ENCODE data around the gene PERCC1. TPM values are rescaled to one million over a fixed set of nuclear protein-coding genes. Genes with fewer than 3 reads are reported as not detected.

PERCC1 gene
- total RNA-seq, 1 experiment from 2014 or later: not detected

GRCh38 chr16:1422076-1422475 lies 8.8 kb upstream of the PERCC1 start:
- peaks cover 5% of the 10 kb centered on the region; the same call in 1 of the 2 replicates for H3K9me3 ChIP-seq (replicated peaks)
- no peak overlapping the region for H3K27ac ChIP-seq
- no peak overlapping the region for H3K4me3 ChIP-seq
- DNase-seq (ENCODE audit: low read depth in 1 of 2, low spot score in 2 of 2): no peak
- no peaks in the 10 kb centered on the region for H3K27me3 ChIP-seq (replicated peaks)
- H3K36me3 ChIP-seq: peaks cover 23% of the 10 kb centered on the region
- H3K4me1 ChIP-seq (replicated peaks): peaks cover 8% of the 10 kb centered on the region

- Histone ChIP-seq H3K27me3 (replicated peaks) (no peaks in the 10 kb centered on the region), H3K36me3 (peaks cover 13% of the 10 kb centered on the region), H3K9me3 (replicated peaks) (peaks cover 5% of the 10 kb centered on the region; the same call in 1 of the 2 replicates), H3K4me3 (no peak overlapping the region), H3K4me1 (replicated peaks) (peaks cover 8% of the 10 kb centered on the region), H3K27ac (no peak overlapping the region)
- DNase-seq (ENCODE audit: low read depth in 1 of 2, low spot score in 2 of 2): no peak
Measured at GRCh38 chr16:1424028-1424427, 6.8 kb upstream of the PERCC1 start.

- Histone ChIP-seq H3K27me3 (replicated peaks) (peaks cover 5% of the 10 kb centered on the region; the same call in 1 of the 2 replicates), H3K27ac (no peak overlapping the region), H3K4me3 (no peak overlapping the region), H3K4me1 (replicated peaks) (no peaks in the 10 kb centered on the region; the same call in 1 of the 2 replicates), H3K36me3 (no peaks in the 10 kb centered on the region), H3K9me3 (replicated peaks) (peaks cover 5% of the 10 kb centered on the region; the same call in 1 of the 2 replicates)
- no peak for DNase-seq (ENCODE audit: low read depth in 1 of 2, low spot score in 2 of 2)
Measured at GRCh38 chr16:1425616-1426370, 5.1 kb upstream of the PERCC1 start.

- H3K36me3 ChIP-seq: no peaks in the 10 kb centered on the region
- no peak for DNase-seq (ENCODE audit: low read depth in 1 of 2, low spot score in 2 of 2)
- H3K4me3 ChIP-seq: no peak overlapping the region
- peaks cover 8% of the 10 kb centered on the region; the same call in 1 of the 2 replicates for H3K27me3 ChIP-seq (replicated peaks)
- no peak overlapping the region for H3K27ac ChIP-seq
- H3K4me1 ChIP-seq (replicated peaks): no peaks in the 10 kb centered on the region
- H3K9me3 ChIP-seq (replicated peaks): peaks cover 5% of the 10 kb centered on the region; the same call in 1 of the 2 replicates
Measured at GRCh38 chr16:1426734-1427471, 4.0 kb upstream of the PERCC1 start.

GRCh38 chr16:1427473-1428461 lies 3.1 kb upstream of the PERCC1 start:
- Histone ChIP-seq H3K4me1 (replicated peaks) (no peaks in the 10 kb centered on the region), H3K27ac (no peak overlapping the region), H3K9me3 (replicated peaks) (no peaks in the 10 kb centered on the region), H3K27me3 (replicated peaks) (peaks cover 16% of the 10 kb centered on the region; the same call in 1 of the 2 replicates), H3K36me3 (no peaks in the 10 kb centered on the region), H3K4me3 (no peak overlapping the region)
- no peak for DNase-seq (ENCODE audit: low read depth in 1 of 2, low spot score in 2 of 2)

- Histone ChIP-seq H3K9me3 (replicated peaks) (no peaks in the 10 kb centered on the region), H3K4me1 (replicated peaks) (no peaks in the 10 kb centered on the region)
- DNase-seq (ENCODE audit: low read depth in 1 of 2, low spot score in 2 of 2): no peak
Measured at GRCh38 chr16:1428511-1428910, 2.4 kb upstream of the PERCC1 start.

GRCh38 chr16:1429012-1429411 lies 1.9 kb upstream of the PERCC1 start:
- DNase-seq (ENCODE audit: low read depth in 1 of 2, low spot score in 2 of 2): no peak
- no peak overlapping the region for H3K27ac ChIP-seq
- no peaks in the 10 kb centered on the region for H3K4me1 ChIP-seq (replicated peaks)
- H3K4me3 ChIP-seq: no peak overlapping the region
- H3K36me3 ChIP-seq: no peaks in the 10 kb centered on the region
- H3K9me3 ChIP-seq (replicated peaks): no peaks in the 10 kb centered on the region
- H3K27me3 ChIP-seq (replicated peaks): peaks cover 23% of the 10 kb centered on the region

More at GRCh38 chr16:1428511-1428910, 2.4 kb upstream of the PERCC1 start:
- Histone ChIP-seq H3K27me3 (replicated peaks) (peaks cover 23% of the 10 kb centered on the region), H3K36me3 (no peaks in the 10 kb centered on the region), H3K27ac (no peak overlapping the region), H3K4me3 (no peak overlapping the region)

GRCh38 chr16:1429631-1430030 lies 1.2 kb upstream of the PERCC1 start:
- H3K9me3 ChIP-seq (replicated peaks): no peaks in the 10 kb centered on the region
- no peak overlapping the region for H3K27ac ChIP-seq
- no peak overlapping the region for H3K4me3 ChIP-seq
- H3K36me3 ChIP-seq: no peaks in the 10 kb centered on the region
- H3K27me3 ChIP-seq (replicated peaks): peaks cover 23% of the 10 kb centered on the region
- H3K4me1 ChIP-seq (replicated peaks): no peaks in the 10 kb centered on the region
- no peak for DNase-seq (ENCODE audit: low read depth in 1 of 2, low spot score in 2 of 2)

GRCh38 chr16:1430214-1430758 lies 592 bp upstream of the PERCC1 start:
- no peaks in the 10 kb centered on the region for H3K4me1 ChIP-seq (replicated peaks)
- H3K27ac ChIP-seq: no peak overlapping the region
- no peak for DNase-seq (ENCODE audit: low read depth in 1 of 2, low spot score in 2 of 2)
- peaks cover 23% of the 10 kb centered on the region for H3K27me3 ChIP-seq (replicated peaks)
- no peaks in the 10 kb centered on the region for H3K36me3 ChIP-seq
- no peak overlapping the region for H3K4me3 ChIP-seq
- no peaks in the 10 kb centered on the region for H3K9me3 ChIP-seq (replicated peaks)

GRCh38 chr16:1431497-1432270 lies 806 bp downstream of the PERCC1 start:
- Histone ChIP-seq H3K36me3 (no peaks in the 10 kb centered on the region), H3K4me3 (no peak overlapping the region), H3K9me3 (replicated peaks) (no peaks in the 10 kb centered on the region), H3K4me1 (replicated peaks) (no peaks in the 10 kb centered on the region), H3K27ac (no peak overlapping the region), H3K27me3 (replicated peaks) (peaks cover 23% of the 10 kb centered on the region)
- DNase-seq (ENCODE audit: low read depth in 1 of 2, low spot score in 2 of 2): no peak

- no peaks in the 10 kb centered on the region for H3K4me1 ChIP-seq (replicated peaks)
- no peak overlapping the region for H3K4me3 ChIP-seq
- DNase-seq (ENCODE audit: low read depth in 1 of 2, low spot score in 2 of 2): no peak
- no peaks in the 10 kb centered on the region for H3K9me3 ChIP-seq (replicated peaks)
- no peaks in the 10 kb centered on the region for H3K36me3 ChIP-seq
- H3K27ac ChIP-seq: no peak overlapping the region
- peaks cover 23% of the 10 kb centered on the region for H3K27me3 ChIP-seq (replicated peaks)
Measured at GRCh38 chr16:1432388-1433262, 1.7 kb downstream of the PERCC1 start.

GRCh38 chr16:1433263-1433560 lies 2.3 kb downstream of the PERCC1 start:
- Histone ChIP-seq H3K4me1 (replicated peaks) (no peaks in the 10 kb centered on the region), H3K27ac (no peak overlapping the region), H3K4me3 (no peak overlapping the region), H3K36me3 (no peaks in the 10 kb centered on the region), H3K27me3 (replicated peaks) (peaks cover 23% of the 10 kb centered on the region), H3K9me3 (replicated peaks) (no peaks in the 10 kb centered on the region)
- DNase-seq (ENCODE audit: low read depth in 1 of 2, low spot score in 2 of 2): no peak

Data from SJSA1 (cell line).